Endometrial microvascular endothelial cells (primary cell): ENCODE data around the gene ZSWIM7. TPM values are rescaled to one million over a fixed set of nuclear protein-coding genes. Genes with fewer than 3 reads are reported as not detected.
"Not testable (repeated sequence)": the region's sequence is repeated elsewhere in the genome, so short reads cannot be mapped to it uniquely, and the experiment has no call there.

Experiments used
- in situ Hi-C: cut with HindIII; loops from 2 replicates; pipeline ENCODE4 v1.10.0; 2017; ENCODE audit warnings: low sequenced_read_pairs, low pct_unique_long_range_greater_than_20kb; ENCODE audit errors: inconsistent ontology term
- total RNA-seq: library from RNA; depleted of rRNA; stranded (reverse); fragments of >200 nt; gene quantifications from one replicate; pipeline ENCODE4 v1.2.3, GENCODE V29; 2015; ENCODE audit errors: inconsistent ontology term

The ZSWIM7 gene
- total RNA-seq, 1 donor from 2014 or later = 28.3 TPM

- in situ Hi-C loops = no loop called here
These were observed 55.3 kb downstream of the ZSWIM7 start for GRCh38 chr17:15943971-15944758.

DNA sequence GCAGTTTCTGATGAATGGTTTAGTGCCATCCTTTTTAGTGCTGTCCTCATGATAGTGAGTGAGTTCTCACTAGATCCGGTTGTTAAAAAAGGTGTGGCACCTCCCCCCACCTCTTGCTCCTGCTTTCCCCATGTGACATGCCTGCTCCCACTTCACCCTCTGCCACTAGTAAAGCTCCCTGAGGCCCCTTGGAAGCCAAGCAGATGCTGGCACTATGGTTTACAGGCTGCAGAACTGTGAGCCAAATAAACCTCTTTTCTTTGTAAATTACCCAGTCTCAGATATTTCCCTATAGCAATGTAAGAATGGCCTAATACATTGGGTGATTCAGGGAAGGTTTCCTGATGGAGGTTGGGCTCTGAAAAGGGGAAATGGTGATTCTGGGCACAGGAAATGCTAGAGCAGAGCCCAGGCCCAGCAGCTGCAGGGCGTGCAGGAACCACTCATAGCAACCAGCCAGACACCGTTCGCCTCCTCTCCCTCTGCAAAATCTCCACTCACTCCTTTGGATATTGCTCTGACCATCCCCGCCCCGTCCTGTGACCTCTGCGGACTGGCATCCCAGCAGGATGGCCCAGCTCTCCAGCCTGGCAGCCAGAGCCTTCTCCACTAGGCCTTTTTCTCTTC is 57.2 kb downstream of the ZSWIM7 start:
- in situ Hi-C loops = no loop called here

DNA sequence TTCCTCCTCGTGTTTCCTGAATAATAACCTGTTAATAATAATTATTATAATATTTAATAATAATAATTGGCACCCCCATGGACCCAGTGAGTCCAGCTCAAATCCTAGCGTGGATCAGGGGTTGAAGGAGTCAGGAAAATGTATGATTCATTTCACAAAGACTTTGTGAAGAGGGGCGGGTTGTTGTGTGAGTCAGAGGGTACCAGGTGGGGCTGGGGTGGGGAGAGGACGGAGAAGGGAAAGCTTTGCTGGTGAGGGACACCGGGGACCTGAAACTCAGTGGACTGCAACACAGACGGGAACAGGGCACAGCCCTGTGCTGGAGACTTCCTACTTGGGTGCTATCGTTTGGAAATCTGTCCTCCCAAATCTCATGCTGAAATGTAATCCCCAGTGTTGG is 57.7 kb downstream of the ZSWIM7 start:
- in situ Hi-C loops = no loop called here

GRCh38 chr17:15936481-15936880 is 63.0 kb downstream of the ZSWIM7 start:
- in situ Hi-C loops = not testable (repeated sequence)

- in situ Hi-C loops = no loop called here
These were observed 63.6 kb downstream of the ZSWIM7 start for GRCh38 chr17:15935891-15936290.

GRCh38 chr17:15934866-15935265 is 64.6 kb downstream of the ZSWIM7 start:
- in situ Hi-C loops = no loop called here

DNA sequence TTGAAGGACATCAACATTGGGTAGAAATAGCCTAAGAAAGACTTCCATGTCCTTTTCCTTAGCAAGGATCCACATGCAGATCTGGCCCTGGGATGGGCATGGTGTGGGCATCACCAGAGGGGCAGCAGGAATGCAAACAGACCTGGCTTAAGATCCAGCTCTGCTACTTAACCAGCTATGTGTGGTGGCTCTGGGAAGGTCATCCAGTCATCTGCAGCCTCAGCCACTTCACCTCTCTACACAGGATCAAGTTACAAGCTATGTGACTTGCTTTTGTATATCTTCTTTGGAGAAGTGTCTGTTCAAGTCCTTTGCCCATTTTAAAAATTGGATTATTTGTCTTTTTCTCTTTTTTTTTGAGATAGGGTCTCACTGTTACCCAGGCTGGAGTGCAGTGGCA is 68.1 kb downstream of the ZSWIM7 start:
- in situ Hi-C loops = no loop called here

- in situ Hi-C loops = no loop called here
These were observed 69.1 kb downstream of the ZSWIM7 start for GRCh38 chr17:15930426-15930825.

- in situ Hi-C loops = no loop called here
These were observed 69.6 kb downstream of the ZSWIM7 start for GRCh38 chr17:15929941-15930340.

GRCh38 chr17:15928286-15928785 is 71.2 kb downstream of the ZSWIM7 start:
- in situ Hi-C loops = no loop called here

Other genes with a start within 250 kb of the ZSWIM7 start
- gene ADORA2B, start 54.6 kb downstream of the ZSWIM7 start, total RNA-seq = 47.8 TPM
- gene TTC19, start 120 bp upstream of the ZSWIM7 start, total RNA-seq = 30.6 TPM
- 56.9 TPM for gene NCOR1, start 215.8 kb upstream of the ZSWIM7 start, total RNA-seq
- gene PIGL, start 217.5 kb upstream of the ZSWIM7 start, total RNA-seq = 44.9 TPM